GM20431 (cell line): Measurements from ENCODE around the gene UBTD1.
"Not testable (repeated sequence)": the region's sequence is repeated elsewhere in the genome, so short reads cannot be mapped to it uniquely, and the experiment has no call there.

Experiments used
- in situ Hi-C: fragments of 300-500 bp; cut with MseI, MboI; formaldehyde crosslinking; loops from one replicate; pipeline ENCODE4 v1.15.0; 2020; ENCODE audit warnings: low sequenced_read_pairs; ENCODE audit not compliant: unreplicated experiment

Gene UBTD1, protein sequence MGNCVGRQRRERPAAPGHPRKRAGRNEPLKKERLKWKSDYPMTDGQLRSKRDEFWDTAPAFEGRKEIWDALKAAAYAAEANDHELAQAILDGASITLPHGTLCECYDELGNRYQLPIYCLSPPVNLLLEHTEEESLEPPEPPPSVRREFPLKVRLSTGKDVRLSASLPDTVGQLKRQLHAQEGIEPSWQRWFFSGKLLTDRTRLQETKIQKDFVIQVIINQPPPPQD

DNA sequence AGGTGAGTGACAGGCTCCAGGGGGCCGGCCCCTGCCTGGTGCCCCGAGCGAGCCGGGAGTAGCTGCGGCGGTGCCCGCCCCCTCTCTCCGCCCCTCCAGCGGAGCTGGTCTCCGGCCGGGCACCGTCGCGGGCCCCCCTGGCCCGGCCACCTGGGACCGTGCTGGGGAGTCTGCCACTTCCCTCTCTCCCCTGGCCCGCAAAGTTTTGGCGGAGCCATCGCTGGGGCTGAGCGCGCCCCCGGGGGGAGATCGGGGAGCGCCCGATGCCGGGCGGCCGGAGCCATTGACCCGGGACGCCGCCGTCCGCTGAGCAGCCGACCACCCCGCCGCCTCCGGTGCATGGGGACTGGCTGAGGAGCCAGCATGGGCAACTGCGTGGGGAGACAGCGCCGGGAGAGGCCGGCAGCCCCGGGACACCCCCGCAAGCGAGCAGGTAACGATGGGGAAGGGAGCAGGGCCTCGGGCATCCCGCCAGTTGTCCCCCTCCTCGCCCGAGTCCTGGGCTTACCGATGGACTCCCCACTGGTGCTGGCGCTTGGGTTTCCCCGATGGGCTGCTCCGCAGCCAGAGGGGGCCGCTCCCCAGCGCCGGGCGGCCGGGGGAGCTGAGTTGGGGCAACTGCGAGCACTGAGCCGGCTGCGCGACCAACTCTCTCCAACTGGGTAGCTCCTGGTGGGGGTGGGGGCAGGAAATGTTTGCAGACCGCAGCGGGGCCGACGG, at the start of gene UBTD1:
UBTD1 (plus strand) TSS at position 84 of the 720 bp plus-strand sequence; CDS start at position 364, 280 bp downstream.
- in situ Hi-C loops = no loop called here

DNA sequence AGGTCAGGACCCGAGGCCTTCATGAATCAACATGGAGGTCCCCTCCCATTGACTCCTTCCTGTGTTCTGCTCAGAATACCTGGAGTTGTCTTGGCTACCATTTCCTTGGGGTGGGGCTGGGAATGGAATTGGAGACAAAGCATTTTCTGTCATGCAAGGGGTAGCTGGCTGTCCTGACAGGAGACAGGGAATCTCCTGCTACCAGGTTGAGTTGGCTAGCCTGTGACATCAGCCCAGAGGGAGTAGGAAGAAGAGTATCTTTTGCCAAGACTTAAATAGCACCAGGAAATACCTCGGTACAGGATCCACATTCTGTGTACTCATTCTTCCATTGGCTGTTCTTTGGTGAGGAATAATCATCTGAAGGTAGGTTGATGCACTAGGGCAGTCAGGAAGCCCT, 47.9 kb upstream of the UBTD1 start:
- in situ Hi-C loops = no loop called here

GRCh38 chr10:97451605-97452004, 47.1 kb upstream of the UBTD1 start:
- in situ Hi-C loops = no loop called here

- in situ Hi-C loops = no loop called here
Measured at GRCh38 chr10:97452352-97452751, 46.4 kb upstream of the UBTD1 start.

DNA sequence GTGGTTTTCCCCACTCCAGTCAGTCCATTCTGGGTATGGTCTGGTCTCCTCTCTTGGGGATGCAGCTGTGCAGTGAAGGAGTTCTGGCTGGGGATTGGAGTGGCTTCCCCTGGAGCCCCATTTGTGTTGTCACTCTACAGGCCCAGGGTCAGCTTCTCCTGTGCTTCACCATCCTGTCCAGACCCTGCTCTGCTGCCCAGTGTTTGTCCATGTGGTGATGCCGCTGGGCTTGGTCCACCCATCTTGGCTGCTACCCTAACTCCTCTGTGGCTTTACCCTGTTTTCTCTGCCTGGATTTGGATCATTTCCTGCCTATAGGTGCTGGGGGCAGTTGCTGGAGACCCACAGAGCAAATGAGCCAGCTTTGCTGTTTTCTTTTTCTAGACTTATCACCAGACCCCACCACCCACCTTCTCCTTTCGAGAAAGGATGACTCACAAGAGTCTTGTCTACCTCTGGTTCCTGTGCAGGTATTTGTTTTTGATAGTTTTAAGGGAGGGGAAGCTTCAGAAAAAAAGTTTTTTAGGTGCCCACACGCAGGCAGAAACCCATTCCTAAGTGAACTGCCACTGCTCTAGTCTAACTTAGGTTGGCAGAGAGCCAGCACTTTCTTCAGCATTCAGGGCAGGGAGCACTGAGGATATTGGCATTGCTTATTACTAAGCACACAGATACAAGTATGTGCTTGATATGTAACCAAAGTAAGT, 44.2 kb upstream of the UBTD1 start:
- in situ Hi-C loops = no loop called here

DNA sequence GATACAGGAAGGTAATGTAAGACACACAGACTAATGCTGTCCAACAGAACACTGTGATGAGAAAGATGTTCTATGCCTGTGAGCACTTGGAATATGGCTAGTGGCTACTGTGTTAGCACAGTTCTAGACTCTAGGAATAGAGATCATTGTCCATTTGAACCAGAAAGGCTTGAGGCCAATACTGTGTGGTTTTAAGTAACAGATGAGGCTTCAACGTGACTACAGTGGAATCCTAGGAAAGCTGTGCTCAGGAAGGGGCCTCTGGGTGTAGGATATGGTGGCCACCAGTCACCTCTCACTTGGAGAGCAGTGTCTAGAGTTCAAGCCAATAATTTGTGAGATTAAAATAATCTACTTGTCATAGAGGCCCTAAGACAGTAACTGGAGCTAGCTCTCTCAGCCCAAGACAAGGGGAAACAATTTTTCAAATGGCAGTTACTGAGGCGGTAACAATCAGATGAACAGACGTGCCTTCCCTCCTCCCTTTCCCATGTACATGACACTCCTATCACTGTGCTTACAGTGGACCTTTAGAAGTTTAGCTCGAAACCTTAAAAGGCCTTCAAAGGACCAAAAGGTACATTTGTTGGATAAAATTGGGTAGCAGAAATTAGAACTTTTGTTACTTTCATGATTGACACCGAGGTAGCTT, 42.6 kb upstream of the UBTD1 start:
- in situ Hi-C loops = no loop called here

- in situ Hi-C loops = no loop called here
Measured at GRCh38 chr10:97456686-97457065, 42.0 kb upstream of the UBTD1 start.

DNA sequence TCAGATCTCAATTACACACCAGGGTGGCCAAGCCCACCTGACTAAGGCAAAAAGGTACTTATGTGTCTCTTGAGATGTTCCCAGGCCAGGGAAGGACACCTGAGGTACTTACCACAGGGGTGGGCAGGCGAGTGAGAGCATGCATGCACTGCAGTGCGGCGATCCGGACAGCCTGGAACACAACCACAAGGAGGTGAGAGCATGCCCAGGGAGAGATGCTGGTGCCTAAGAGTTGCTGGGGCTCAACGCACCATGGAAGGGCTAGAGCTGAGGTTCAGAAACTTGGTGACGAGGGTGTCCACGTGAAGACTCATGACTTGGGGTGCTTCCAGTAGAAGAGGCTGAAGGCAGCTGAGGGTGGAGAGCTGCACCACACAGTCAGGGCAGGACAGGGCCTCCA, 39.6 kb upstream of the UBTD1 start:
- in situ Hi-C loops = no loop called here

GRCh38 chr10:97459933-97460332, 38.8 kb upstream of the UBTD1 start:
- in situ Hi-C loops = no loop called here

- in situ Hi-C loops = no loop called here
Measured at GRCh38 chr10:97462309-97462708, 36.4 kb upstream of the UBTD1 start.

GRCh38 chr10:97463363-97464132, 35.2 kb upstream of the UBTD1 start:
- in situ Hi-C loops = no loop called here

GRCh38 chr10:97464226-97464625, 34.5 kb upstream of the UBTD1 start:
- in situ Hi-C loops = no loop called here

GRCh38 chr10:97465982-97466381, 32.7 kb upstream of the UBTD1 start:
- in situ Hi-C loops = no loop called here

- in situ Hi-C loops = no loop called here
Measured at GRCh38 chr10:97466755-97467154, 32.0 kb upstream of the UBTD1 start.

DNA sequence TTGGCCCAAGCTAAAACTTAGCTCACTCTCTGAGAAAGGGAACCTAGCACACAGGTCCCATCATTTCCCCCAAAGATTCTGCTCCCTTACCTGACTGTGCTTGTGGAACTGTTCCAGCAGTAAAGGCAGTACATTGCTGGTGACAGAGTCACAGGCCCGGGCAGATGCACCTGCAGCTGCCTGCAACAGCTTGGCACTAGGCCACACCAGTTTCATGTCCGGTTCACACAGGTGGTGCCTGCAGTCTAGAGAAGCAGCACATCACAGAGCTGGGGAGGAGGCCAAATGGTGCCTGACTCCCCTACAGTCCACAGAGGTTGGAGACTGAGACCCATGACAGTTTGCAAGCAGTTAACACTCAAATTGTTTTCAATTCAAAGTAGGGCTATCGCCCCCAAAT, 30.6 kb upstream of the UBTD1 start:
- in situ Hi-C loops = no loop called here

DNA sequence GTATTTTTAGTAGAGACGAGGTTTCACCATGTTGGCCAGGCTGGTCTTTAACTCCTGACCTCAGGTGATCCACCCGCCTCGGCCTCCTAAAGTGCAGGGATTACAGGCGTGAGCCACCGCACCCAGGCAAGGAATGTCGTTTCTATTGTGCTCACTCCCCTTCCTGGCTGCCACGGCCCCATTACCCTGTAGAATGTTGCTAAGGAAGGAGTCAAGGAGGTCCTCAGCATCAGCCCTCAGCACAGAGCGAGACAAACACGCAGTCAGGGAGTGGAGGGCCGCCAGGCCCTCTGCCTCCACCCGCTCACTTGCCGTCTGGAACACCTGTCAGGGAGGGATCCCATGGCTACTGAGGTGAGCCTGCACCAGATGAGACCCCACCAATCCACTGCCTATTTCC, 29.9 kb upstream of the UBTD1 start:
- in situ Hi-C loops = not testable (repeated sequence)

DNA sequence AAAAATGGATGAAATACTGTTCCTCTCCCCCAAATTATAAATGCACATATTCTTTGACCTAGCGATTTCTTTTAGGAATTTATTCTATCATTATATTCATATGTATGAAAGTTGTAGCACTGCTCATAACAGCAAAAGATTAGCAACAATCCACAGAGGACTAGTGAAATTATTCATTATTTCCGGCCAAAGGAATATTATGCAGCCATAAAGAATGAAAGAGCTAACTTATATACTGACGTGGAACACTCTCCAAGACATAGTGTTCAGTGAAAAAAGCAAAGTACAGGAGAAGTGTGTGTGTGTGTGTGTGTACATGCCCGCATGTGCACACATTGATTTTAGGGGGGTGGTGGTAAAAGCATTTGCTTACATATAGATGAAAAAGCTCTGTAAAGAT, 23.8 kb upstream of the UBTD1 start:
- in situ Hi-C loops = no loop called here

GRCh38 chr10:97475936-97476594, 22.7 kb upstream of the UBTD1 start:
- in situ Hi-C loops = no loop called here

GRCh38 chr10:97479410-97479809, 19.3 kb upstream of the UBTD1 start:
- in situ Hi-C loops = not testable (repeated sequence)

- in situ Hi-C loops = no loop called here
Measured at GRCh38 chr10:97479939-97480338, 18.8 kb upstream of the UBTD1 start.
